H1 (cell line): ENCODE data around the gene NCK1. TPM values are rescaled to one million over a fixed set of nuclear protein-coding genes. Genes with fewer than 3 reads are reported as not detected.

Experiments used
- CTBP2 ChIP-seq: IDR thresholded peaks from 2 replicates; pipeline ENCODE4 v1.7.0; 2011; ENCODE audit warnings: borderline replicate concordance, mild to moderate bottlenecking, moderate library complexity, mixed read lengths, low read length; ENCODE audit not compliant: insufficient read depth, insufficient read length
- FOSL1 ChIP-seq: IDR thresholded peaks from 2 replicates; pipeline ENCODE4 v1.6.1; 2011; ENCODE audit warnings: mild to moderate bottlenecking, low read depth, low read length, moderate library complexity; ENCODE audit not compliant: insufficient read depth
- GTF2F1 ChIP-seq: IDR thresholded peaks from 2 replicates; pipeline ENCODE4 v1.6.1; 2012; ENCODE audit warnings: low read depth, low read length, improper control_type of control experiment, borderline replicate concordance
- USF2 ChIP-seq: IDR thresholded peaks from 2 replicates; pipeline ENCODE4 v1.6.1; 2011; ENCODE audit warnings: low read length, improper control_type of control experiment
- polyA plus RNA-seq, 7 experiments: library from polyadenylated mRNA; depleted of rRNA in 3 of 7; stranded (reverse) in 5 of 7; unstranded in 2 of 7; fragments of >200 nt in 5 of 7; fragments of 200-250 nt in 2 of 7; gene quantifications; 1 replicate in 5 of 7; 2 replicates in 1 of 7; 4 replicates in 1 of 7; pipeline versions ENCODE4 v1.2.1 to v1.2.3, GENCODE V29; 2011 to 2013; ENCODE audit warnings: missing spikeins in 2 of 7, mixed read lengths in 2 of 7
- total RNA-seq: library from RNA; stranded (reverse); fragmentation: NEBNext Ultra II Directional; extraction: Animal tissue kit (Norgen Biotek cat#: 25700); gene quantifications from 2 replicates; pipeline ENCODE4 v1.2.1, GENCODE V29; 2021

Gene NCK1
- total and polyA plus RNA-seq, 2 of the 8 experiments (the other 6 are each of a cell fraction or from before 2014, with no cell fraction given): 10.0 to 28.5 TPM

GRCh38 chr3:136905549-136905948 lies 43.5 kb downstream of the NCK1 start (continued):
- no peak for TF ChIP-seq CTBP2
- no peak for TF ChIP-seq GTF2F1
- TF ChIP-seq USF2: no peak
- TF ChIP-seq FOSL1: no peak
- TF ChIP-seq, all 59 proteins: peak for 0
